ENCODE data around the gene ARHGAP44.
A peak's percentile ranks its signal among the peaks of the same experiment; 100 is the strongest.

The ARHGAP44 gene

DNA sequence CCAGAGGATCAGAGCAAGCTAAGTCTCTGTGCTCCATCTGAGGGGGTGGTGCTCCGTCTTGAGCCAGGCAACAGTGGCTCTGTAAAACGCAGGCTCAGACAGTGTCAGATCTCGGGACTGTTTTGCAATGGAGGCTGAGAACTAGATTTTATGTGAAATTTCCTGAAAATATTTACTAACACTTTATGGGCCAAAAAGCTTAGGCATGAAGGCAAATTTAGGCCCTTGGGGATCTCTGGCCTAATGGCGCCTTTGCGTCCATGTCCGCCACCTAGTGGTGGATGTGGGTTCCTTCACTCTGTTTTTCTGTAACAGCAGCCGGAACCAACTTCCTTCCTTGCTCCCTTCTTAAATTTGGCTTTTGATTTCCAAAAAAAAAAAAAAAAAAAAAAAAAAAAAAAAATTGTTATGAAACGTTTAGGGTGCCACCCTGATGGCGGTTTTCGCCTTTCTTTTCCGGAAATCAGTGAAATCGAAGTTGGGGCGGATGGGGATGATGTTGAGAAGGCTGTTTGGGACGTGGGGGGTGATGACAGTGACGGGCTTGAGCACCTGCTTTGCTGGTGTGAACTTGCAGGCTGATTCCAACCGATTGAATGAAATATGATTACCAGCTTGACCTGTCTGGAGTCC lies 242.5 kb downstream of the ARHGAP44 start:
- DNase-seq = peak; percentile 2

DNA sequence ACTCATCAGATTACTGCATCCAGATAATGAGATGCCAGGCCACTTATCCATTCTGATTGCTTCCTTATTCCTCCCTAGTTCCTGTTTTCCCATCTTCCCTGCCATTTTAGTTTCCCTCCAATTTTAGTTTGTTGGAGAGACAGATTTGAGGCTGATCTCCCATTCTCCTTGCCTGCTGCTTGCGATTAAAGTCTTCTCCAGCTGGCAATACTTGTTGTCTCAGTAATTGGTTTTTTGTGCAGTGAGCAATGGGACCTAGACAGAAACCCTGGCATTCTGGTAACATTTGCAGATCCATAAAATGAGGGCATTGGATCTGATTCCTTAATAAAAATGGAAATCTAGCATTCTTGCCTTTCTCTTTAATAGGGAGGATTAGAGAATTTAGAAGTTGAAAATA lies 246.1 kb downstream of the ARHGAP44 start:
- DNase-seq = no peak

DNA sequence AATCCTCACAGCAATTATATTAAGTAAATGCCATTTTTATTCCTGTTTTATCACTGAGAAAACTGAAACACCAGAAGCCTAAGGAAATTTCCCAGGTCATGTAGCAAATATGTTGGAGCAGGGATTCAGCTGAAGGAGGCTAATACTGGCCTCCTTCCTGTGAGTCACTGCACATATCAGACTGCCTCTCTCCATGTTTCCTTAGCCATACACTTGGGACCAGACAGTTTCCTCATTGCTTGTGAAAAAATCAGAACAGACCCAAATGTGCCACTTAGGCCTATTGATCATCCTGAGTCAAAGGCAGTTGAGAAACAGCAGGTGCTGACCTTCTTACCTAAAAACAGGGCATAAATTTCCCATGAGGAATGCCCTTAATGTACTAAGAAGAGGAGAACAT lies 247.5 kb downstream of the ARHGAP44 start:
- no peak for DNase-seq

DNA sequence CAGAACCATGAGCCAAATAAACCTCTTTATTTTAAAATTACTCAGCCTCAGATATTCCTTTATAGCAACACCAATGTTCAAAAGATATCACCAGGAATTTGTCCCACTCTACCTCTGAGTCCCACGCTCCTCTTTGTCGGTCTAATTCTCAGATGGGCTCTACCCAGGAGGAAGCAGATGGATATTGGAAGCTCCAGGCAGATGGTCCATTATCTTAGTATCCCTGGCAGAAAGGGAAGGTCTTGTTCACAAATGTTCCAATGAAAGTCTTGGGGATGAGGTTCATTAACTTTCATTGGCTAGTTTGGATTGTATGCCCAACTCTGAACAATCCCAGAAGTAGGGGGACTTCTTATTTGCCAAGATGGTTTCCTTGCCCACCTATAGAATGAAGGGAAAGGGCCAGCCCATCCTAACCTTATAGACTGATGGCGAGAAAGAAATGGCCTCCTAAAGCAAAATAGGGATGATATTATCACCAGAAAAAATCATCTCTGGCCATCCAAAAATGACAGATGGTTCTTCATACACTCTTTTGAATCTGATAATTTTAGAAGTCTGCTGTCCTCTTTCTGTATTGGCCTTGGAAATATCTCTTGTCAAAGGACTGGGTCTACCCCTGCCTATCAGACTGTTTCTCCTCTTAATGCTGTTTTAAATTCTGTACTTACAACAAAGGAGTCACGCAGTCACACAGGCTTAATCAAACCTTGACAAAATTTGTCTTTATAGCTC lies 249.8 kb downstream of the ARHGAP44 start:
- no peak for DNase-seq

Measured in NCI-H1105 (cell line).